ENCODE data around the gene HDAC4.
"Not testable (repeated sequence)": the region's sequence is repeated elsewhere in the genome, so short reads cannot be mapped to it uniquely, and the experiment has no call there.

Gene HDAC4

GRCh38 chr2:239285071-239285931 lies 115.5 kb downstream of the HDAC4 start:
- in situ Hi-C loops (cut with MboI; ENCODE audit: low sequenced_read_pairs), result no loop called here

GRCh38 chr2:239283961-239284795 lies 116.6 kb downstream of the HDAC4 start:
- in situ Hi-C loops (cut with MboI; ENCODE audit: low sequenced_read_pairs), result no loop called here

- in situ Hi-C loops (cut with MboI; ENCODE audit: low sequenced_read_pairs), result no loop called here
Observed at GRCh38 chr2:239283288-239283945, 117.4 kb downstream of the HDAC4 start.

- in situ Hi-C loops (cut with MboI; ENCODE audit: low sequenced_read_pairs), result no loop called here
Observed at GRCh38 chr2:239282448-239283287, 118.2 kb downstream of the HDAC4 start.

- in situ Hi-C loops (cut with MboI; ENCODE audit: low sequenced_read_pairs), result not testable (repeated sequence)
Observed at GRCh38 chr2:239280296-239281017, 120.4 kb downstream of the HDAC4 start.

GRCh38 chr2:239279508-239280295 lies 121.1 kb downstream of the HDAC4 start:
- in situ Hi-C loops (cut with MboI; ENCODE audit: low sequenced_read_pairs), result no loop called here

GRCh38 chr2:239278941-239279365 lies 121.9 kb downstream of the HDAC4 start:
- in situ Hi-C loops (cut with MboI; ENCODE audit: low sequenced_read_pairs), result no loop called here

GRCh38 chr2:239278361-239278760 lies 122.5 kb downstream of the HDAC4 start:
- in situ Hi-C loops (cut with MboI; ENCODE audit: low sequenced_read_pairs), result no loop called here

GRCh38 chr2:239277401-239278085 lies 123.3 kb downstream of the HDAC4 start:
- in situ Hi-C loops (cut with MboI; ENCODE audit: low sequenced_read_pairs), result no loop called here

- in situ Hi-C loops (cut with MboI; ENCODE audit: low sequenced_read_pairs), result no loop called here
Observed at GRCh38 chr2:239276851-239277250, 124.0 kb downstream of the HDAC4 start.

GRCh38 chr2:239275847-239276831 lies 124.7 kb downstream of the HDAC4 start:
- in situ Hi-C loops (cut with MboI; ENCODE audit: low sequenced_read_pairs), result no loop called here

GRCh38 chr2:239275044-239275685 lies 125.7 kb downstream of the HDAC4 start:
- in situ Hi-C loops (cut with MboI; ENCODE audit: low sequenced_read_pairs), result no loop called here

- in situ Hi-C loops (cut with MboI; ENCODE audit: low sequenced_read_pairs), result no loop called here
Observed at GRCh38 chr2:239274391-239275043, 126.3 kb downstream of the HDAC4 start.

GRCh38 chr2:239273280-239274234 lies 127.3 kb downstream of the HDAC4 start:
- in situ Hi-C loops (cut with MboI; ENCODE audit: low sequenced_read_pairs), result no loop called here

- in situ Hi-C loops (cut with MboI; ENCODE audit: low sequenced_read_pairs), result no loop called here
Observed at GRCh38 chr2:239272626-239273025, 128.2 kb downstream of the HDAC4 start.

Measured in HL-60/S4 treated with phorbol 12-myristate 13-acetate at 8.2 ng/mL for 4 days and 3 days (cell line).